ENCODE data around the gene HDAC4.

DNA sequence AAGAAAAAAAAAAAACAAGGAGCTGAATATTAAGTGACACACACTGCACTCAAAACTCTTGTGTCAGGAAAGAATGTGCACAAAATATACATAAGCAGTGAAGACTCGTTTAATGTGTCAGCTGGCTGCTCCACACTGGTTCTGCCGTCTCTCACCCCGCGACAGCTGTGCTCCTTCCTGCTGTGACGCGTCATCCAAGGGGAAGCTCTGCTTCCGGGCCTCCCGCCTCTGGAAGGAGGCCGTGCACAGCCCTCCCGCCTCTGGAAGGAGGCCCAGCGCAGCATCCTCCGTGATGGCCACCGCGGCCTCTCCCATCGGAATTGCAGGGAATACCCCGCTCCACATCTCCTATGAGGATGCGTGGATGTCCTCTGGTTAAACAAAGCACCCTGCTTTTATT, 151.0 kb downstream of the HDAC4 start:
- TF ChIP-seq SUZ12 (IDR thresholded peaks at IDR 0.05; ENCODE audit: unreplicated experiment), result no peak
- TF ChIP-seq CHD4 (IDR thresholded peaks at IDR 0.05), result no peak
- no peak for TF ChIP-seq EZH2 (IDR thresholded peaks at IDR 0.05; ENCODE audit: borderline replicate concordance, control insufficient read depth, low read depth, low read length)
- no peak for TF ChIP-seq CEBPB (IDR thresholded peaks at IDR 0.05; ENCODE audit: borderline replicate concordance in 1 of 2, low read depth in 2 of 2, low read length in 2 of 2)
- no peak for TF ChIP-seq ZZZ3 (IDR thresholded peaks at IDR 0.05; ENCODE audit: control insufficient read depth, insufficient read length, low read depth)

All from GM12878 (cell line).